DMS53 treated with DMSO at 0.1 percent for 48 hours (cell line): ENCODE measurements around the gene ARSB.
"Not testable (repeated sequence)": the region's sequence is repeated elsewhere in the genome, so short reads cannot be mapped to it uniquely, and the experiment has no call there.

Experiments
- DNase-seq: peaks from one replicate; lab custom pipeline; 2025; ENCODE audit not compliant: unreplicated experiment; lab: John Stamatoyannopoulos, UW

Gene ARSB

GRCh38 chr5:78995521-78996007 lies 10.5 kb upstream of the ARSB start:
- DNase-seq, result no peak

- no peak for DNase-seq
Observed at GRCh38 chr5:78993165-78993564, 8.1 kb upstream of the ARSB start.

DNA sequence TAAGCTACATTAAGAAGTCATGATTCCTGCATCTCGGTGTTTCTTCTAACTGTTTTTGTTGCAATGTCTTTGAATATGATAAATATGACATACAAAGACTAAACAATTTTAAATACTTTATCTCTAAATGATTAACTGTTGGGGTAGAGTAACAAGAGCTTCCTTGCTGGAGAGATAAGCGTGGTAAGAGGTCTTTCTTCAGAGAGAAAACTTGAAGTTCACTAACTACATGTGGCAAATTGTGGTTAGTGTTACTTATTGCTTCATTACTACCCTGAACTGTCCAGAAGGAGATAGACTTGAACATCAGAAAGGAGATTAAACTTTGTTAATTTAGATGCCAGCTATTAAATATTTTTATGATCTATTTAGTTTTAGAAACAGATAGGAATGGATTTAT lies 7.0 kb upstream of the ARSB start:
- no peak for DNase-seq

- no peak for DNase-seq
Observed at GRCh38 chr5:78989080-78989479, 4.0 kb upstream of the ARSB start.

DNA sequence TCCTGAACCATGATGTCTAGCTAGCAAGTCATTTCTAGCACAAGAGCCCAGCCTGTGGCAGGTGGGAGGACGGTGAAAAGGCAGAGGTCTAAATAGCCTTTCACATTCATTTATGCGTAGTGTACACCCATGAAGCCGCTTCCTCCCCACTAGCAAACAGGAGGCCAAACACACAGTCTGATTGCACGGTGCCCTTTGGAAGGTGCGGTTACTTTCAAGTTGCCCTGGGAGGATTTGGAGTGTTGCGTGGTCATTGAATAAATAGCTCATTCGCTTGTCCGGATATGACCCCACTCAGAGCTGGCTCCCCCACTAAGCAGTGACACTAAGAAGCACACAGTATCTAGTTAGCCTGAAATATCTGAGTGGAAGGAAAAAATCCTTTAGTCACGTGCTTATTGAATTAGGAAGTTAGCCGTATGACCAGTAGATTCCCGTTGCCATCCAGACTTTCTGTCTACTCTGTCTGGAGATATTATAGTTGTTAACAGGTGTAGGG lies 664 bp upstream of the ARSB start:
- DNase-seq, result peak; percentile 85

DNA sequence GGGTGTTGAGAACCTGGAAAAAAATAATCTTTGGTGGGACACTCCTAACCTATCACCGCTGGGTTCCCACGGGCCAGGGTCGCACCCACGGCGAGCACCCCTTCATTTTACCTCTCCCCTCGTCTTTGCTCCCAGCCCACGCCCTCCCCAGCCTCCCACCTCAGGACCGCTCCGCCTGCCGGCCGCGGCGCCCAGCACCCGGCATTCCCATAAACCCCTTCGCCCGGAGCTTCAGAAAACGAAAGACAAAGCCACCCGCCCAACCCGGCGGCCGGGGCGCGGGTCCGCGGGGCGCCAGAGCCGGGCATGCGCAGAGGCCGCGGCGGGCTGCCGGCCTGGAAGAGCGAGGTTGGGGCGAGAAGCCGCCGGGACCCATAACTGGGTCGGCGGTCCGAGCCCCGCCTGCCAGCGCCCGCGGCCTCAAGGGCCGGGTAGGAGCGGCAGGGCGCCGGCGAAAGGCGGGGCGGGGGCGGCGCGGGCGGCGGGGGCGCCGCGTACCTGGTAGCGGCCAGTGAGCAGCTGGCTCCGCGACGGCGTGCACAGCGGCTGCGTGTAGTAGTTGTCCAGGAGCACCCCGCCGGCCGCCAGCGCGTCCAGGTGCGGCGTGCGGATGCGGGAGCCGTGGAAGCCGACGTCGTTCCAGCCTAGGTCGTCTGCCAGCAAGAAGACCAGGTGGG lies 533 bp downstream of the ARSB start:
- peak; percentile 84 for DNase-seq

- DNase-seq, result peak; percentile 49
Observed at GRCh38 chr5:78983601-78984438, 1.3 kb downstream of the ARSB start.

- DNase-seq, result not testable (repeated sequence)
Observed at GRCh38 chr5:78983194-78983593, 1.9 kb downstream of the ARSB start.

- no peak for DNase-seq
Observed at GRCh38 chr5:78979909-78980308, 5.2 kb downstream of the ARSB start.

DNA sequence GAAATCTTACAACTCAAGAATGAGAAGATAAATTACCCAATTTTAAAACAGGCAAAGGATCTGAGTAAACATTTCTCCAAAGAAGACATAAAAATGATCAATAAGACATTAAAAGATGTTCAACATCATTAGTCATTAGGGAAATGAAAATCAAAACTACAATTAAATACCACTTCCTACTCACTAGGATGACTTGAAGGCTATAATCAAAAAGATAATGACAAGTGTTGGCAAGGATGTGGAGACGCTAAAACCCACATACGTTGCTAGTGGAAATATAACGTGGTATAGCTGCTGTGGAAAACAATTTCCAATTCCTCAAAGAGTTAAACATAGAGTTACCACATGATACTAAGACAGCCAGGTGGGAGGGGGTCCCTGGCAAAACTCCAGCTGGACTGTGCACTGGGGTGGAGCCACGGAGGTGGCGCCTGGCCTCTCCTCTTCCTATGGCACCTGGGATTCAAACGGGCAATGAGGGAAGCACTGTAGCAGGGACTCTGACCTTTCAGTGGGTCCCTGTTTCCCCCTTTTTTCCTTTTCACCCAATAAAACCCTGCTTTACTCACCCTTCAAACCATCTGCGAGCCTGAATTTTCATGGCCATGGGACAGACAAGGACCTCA lies 5.9 kb downstream of the ARSB start:
- no peak for DNase-seq

DNA sequence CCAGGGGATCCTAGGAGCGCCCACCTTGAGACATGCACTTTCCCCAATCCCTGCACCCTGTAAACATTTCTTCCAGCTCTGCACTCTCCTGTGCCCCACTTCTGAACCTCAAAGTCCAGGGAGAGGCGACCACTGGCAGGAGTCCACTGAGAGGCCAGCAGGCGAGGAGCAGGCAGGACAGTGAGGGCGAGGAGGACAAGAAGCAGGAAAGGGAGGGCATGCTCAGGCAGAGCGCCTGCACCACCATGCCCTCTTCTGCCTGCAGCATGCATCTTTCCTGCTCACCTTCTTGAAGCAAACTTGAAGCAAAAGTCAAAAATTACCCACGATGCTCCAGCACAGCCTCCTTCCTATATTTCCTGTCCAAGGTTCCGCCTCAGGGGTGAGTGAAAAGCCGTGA lies 10.1 kb downstream of the ARSB start:
- DNase-seq, result no peak

DNA sequence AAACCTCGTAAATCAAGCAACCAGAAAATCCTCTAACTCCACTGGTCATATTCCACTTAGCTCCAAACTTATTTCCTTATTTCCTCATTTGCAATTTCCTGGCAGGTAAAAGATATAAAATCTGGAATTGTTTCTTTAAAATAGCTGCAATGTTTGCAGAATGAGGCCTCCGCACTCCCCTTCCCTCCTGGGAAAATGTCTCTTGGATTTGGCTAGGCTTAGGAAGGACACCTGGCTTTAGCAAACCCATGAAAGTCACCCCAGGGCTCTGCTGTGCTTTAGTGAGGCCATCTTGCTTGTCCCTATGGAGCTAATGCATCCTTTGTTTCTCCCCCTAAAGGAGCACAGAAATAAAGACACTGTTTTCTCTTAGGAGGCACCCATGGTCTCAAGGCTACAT lies 10.5 kb downstream of the ARSB start:
- no peak for DNase-seq

DNA sequence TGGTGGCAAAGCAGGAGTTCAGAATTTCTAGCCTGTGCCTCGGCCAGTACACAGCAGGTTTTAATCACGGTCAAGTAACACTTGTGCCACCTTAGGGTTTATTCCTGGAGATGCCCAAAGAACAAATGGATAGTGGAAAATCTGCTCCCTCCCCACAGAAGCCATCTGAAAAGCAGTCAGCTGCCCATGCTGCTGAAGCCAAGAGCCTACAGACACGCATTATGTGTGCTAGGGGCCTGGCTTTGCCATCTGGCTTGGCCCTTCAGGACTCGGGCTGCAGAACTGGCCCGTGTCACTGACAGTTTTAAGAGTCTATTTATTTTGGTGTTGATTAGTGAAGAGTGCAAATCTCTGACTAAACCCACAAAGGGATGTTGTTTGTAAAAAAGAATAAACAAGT lies 11.1 kb downstream of the ARSB start:
- DNase-seq, result no peak

- no peak for DNase-seq
Observed at GRCh38 chr5:78972654-78973428, 12.3 kb downstream of the ARSB start.

DNA sequence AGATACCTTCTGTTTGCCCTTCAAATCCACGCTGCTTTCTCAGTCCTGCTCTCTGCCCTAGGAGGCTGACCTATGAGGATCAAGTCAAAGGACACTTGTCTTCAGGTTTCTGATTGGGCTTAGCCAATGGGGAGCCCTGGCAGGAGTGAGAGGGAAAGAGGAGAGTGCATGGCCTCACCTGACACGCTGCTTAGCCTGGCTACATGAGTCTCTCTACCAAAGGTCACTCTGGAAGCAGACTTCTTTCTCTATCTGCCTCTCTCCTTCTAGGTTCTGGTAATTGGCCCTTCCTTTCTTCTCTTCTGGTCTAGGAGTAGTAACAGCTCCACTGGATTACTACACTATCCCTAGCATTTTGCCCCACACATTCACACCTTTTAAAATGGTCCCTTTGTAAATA lies 13.1 kb downstream of the ARSB start:
- no peak for DNase-seq

- no peak for DNase-seq
Observed at GRCh38 chr5:78968781-78969180, 16.3 kb downstream of the ARSB start.

- DNase-seq, result peak; percentile 88
Observed at GRCh38 chr5:78964889-78965288, 20.2 kb downstream of the ARSB start.

GRCh38 chr5:78961743-78962142 lies 23.4 kb downstream of the ARSB start:
- DNase-seq, result no peak

GRCh38 chr5:78959767-78960166 lies 25.3 kb downstream of the ARSB start:
- no peak for DNase-seq

- peak; percentile 16 for DNase-seq
Observed at GRCh38 chr5:78958672-78959445, 26.3 kb downstream of the ARSB start.
